Caco-2 (cell line): ENCODE results near the gene NCF4. TPM values are rescaled to one million over a fixed set of nuclear protein-coding genes. Genes with fewer than 3 reads are reported as not detected.

ENCODE experiments used
- BruUV-seq: library from RNA; stranded (reverse); fragments of 400-500 nt; replicated peaks from 2 replicates; lab custom pipeline; 2021; lab: Mats Ljungman, UMichigan
- CTCF ChIA-PET: fragments of 300-600 bp; sonication (Branson Sonifier 250); formaldehyde crosslinking; loops from one replicate; lab custom pipeline; 2022; ENCODE audit warnings: antibody characterized with exemption; lab: Charles Lee
- POLR2A ChIA-PET: fragments of 300-600 bp; sonication (Branson Sonifier 250); formaldehyde crosslinking; loops from one replicate; lab custom pipeline; 2022; ENCODE audit warnings: antibody characterized with exemption; lab: Charles Lee
- DNase-seq, 2 experiments: peaks; one replicate each; pipeline versions ENCODE4 v3.0.0 to v3.0.0-alpha.2; 2020 to 2022
- H3K27me3 ChIP-seq: replicated peaks from 2 replicates; pipeline ENCODE4 v1.6.0; 2011; ENCODE audit warnings: low read length; ENCODE audit not compliant: control insufficient read depth, insufficient read depth
- H3K36me3 ChIP-seq: 2 replicates; pipeline ENCODE4 v1.5.1; 2011; ENCODE audit warnings: low read length; ENCODE audit not compliant: control insufficient read depth, insufficient read depth
- H3K4me1 ChIP-seq: fragments of 250-450 bp; sonication (Bioruptor Pico); 2 replicates; pipeline ENCODE4 v1.5.1; 2020; ENCODE audit warnings: mild to moderate bottlenecking
- H3K4me3 ChIP-seq: 2 replicates; pipeline ENCODE4 v1.5.1; 2011; ENCODE audit warnings: low read depth, mild to moderate bottlenecking, control low read depth, low read length
- H3K9me3 ChIP-seq: fragments of 250-450 bp; sonication (Bioruptor Pico); 2 replicates; pipeline ENCODE4 v1.5.1; 2020; ENCODE audit warnings: mild to moderate bottlenecking, moderate library complexity
- H3K27ac Mint-ChIP-seq: one replicate; pipeline ENCODE4 v1.8.0; 2022; ENCODE audit warnings: mixed read lengths; ENCODE audit not compliant: unreplicated experiment
- H3K27me3 Mint-ChIP-seq: one replicate; pipeline ENCODE4 v1.8.0; 2022; ENCODE audit warnings: mixed read lengths; ENCODE audit not compliant: insufficient read depth, unreplicated experiment
- H3K36me3 Mint-ChIP-seq: one replicate; pipeline ENCODE4 v1.8.0; 2022; ENCODE audit warnings: mild to moderate bottlenecking, mixed read lengths; ENCODE audit not compliant: insufficient read depth, unreplicated experiment
- H3K4me1 Mint-ChIP-seq: one replicate; pipeline ENCODE4 v1.8.0; 2022; ENCODE audit warnings: low read depth, mixed read lengths; ENCODE audit not compliant: unreplicated experiment
- H3K4me3 Mint-ChIP-seq: one replicate; pipeline ENCODE4 v1.8.0; 2022; ENCODE audit warnings: mild to moderate bottlenecking, moderate library complexity, mixed read lengths; ENCODE audit not compliant: unreplicated experiment
- H3K9me3 Mint-ChIP-seq: one replicate; pipeline ENCODE4 v1.8.0; 2022; ENCODE audit warnings: mixed read lengths; ENCODE audit not compliant: unreplicated experiment
- intact Hi-C: fragments of 100-400 bp; cut with micrococcal nuclease; formaldehyde crosslinking; loops from one replicate; pipeline ENCODE4 v1.10.0; 2022; ENCODE audit not compliant: unreplicated experiment
- total RNA-seq: library from RNA; stranded (reverse); gene quantifications from 2 replicates; pipeline ENCODE4 v1.2.3, GENCODE V29; 2022
- TF ChIP-seq, protein P1 (sequence below), 2 experiments: fragments of 200-600 bp in 1 of 2; IDR thresholded peaks; 1 replicate in 1 of 2; 2 replicates in 1 of 2; pipeline versions ENCODE4 v1.5.1 to v1.8.0; 2011 to 2022; ENCODE audit warnings: antibody characterized with exemption in 1 of 2, control low read depth in 1 of 2, inconsistent platforms in 1 of 2, low read depth in 1 of 2, low read length in 1 of 2, mild to moderate bottlenecking in 1 of 2, moderate library complexity in 1 of 2; ENCODE audit not compliant: insufficient read depth in 1 of 2, severe bottlenecking in 1 of 2, unreplicated experiment in 1 of 2

The NCF4 gene
- total RNA-seq, 1 experiment from 2014 or later, result not detected

DNA sequence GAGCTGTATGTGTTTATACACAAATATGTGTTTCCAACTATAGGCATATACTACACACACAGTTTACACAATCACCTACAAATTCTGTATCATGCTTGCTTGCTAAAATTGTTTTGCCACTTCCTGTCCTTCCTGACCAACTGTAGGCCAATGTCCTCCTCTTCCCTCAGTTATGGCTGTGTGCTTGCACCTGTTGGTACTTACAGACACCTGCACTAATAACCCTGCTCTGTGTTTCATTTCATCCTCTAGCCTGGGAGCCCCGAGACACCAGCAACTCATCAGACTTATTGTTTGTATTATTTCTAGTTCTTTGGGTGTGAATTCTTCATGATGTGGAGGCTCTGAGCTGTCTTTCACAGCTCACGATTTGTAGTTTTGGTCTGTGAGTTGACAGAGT is 1.8 kb upstream of the NCF4 start:
- Histone ChIP-seq H3K9me3 (no peaks in the 10 kb centered on the region), H3K4me1 (no peaks in the 10 kb centered on the region), H3K27me3 (peaks cover 1% of the 10 kb centered on the region; the same call in 1 of the 2 replicates), H3K4me3 (no peak overlapping the region), H3K36me3 (no peaks in the 10 kb centered on the region)
- no peak for DNase-seq
- TF ChIP-seq, protein P1, sequence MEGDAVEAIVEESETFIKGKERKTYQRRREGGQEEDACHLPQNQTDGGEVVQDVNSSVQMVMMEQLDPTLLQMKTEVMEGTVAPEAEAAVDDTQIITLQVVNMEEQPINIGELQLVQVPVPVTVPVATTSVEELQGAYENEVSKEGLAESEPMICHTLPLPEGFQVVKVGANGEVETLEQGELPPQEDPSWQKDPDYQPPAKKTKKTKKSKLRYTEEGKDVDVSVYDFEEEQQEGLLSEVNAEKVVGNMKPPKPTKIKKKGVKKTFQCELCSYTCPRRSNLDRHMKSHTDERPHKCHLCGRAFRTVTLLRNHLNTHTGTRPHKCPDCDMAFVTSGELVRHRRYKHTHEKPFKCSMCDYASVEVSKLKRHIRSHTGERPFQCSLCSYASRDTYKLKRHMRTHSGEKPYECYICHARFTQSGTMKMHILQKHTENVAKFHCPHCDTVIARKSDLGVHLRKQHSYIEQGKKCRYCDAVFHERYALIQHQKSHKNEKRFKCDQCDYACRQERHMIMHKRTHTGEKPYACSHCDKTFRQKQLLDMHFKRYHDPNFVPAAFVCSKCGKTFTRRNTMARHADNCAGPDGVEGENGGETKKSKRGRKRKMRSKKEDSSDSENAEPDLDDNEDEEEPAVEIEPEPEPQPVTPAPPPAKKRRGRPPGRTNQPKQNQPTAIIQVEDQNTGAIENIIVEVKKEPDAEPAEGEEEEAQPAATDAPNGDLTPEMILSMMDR (IDR thresholded peaks at IDR 0.05; ENCODE audit: insufficient read depth in 1 of 2, low read depth in 1 of 2, low read length in 1 of 2, severe bottlenecking in 1 of 2, unreplicated experiment in 1 of 2), result no peak
- H3K9me3 Mint-ChIP-seq, result no peaks in the 10 kb centered on the region
- H3K4me3 Mint-ChIP-seq, result no peak overlapping the region
- peaks cover 6% of the 10 kb centered on the region for H3K27me3 Mint-ChIP-seq
- BruUV-seq, result no TSS peak
- H3K4me1 Mint-ChIP-seq, result peaks cover 6% of the 10 kb centered on the region
- H3K27ac Mint-ChIP-seq, result no peak overlapping the region
- intact Hi-C loops, result no loop called here
- CTCF ChIA-PET, result interaction anchor here (1.0 to 1.1 kb wide), 2 partner anchors 83 to 185 kb away, joined by 3 read pairs; no protein-coding TSS in a partner anchor
- POLR2A ChIA-PET, result no interaction called here
- no peaks in the 10 kb centered on the region for H3K36me3 Mint-ChIP-seq

DNA sequence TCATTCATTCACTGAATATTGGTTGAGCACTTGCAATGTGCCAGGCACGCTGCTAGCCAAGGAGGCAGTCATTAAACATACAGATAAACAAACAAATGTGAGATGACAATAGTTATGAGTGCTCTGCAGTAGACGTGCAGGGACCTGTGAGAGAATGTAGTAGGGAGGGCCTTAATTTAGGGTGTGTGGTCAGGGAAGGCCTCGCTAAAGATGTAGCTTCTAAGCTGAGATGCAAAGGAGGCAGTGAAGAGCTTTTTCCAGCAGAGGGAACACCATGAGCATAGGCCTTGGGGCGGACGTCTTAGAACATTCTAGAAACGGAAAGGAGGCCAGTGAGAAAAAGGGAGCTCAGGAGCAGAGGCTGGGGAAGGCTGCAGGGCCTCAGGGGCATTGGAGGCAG is 789 bp upstream of the NCF4 start:
- BruUV-seq, result no TSS peak
- Histone ChIP-seq H3K27me3 (peaks cover 1% of the 10 kb centered on the region; the same call in 1 of the 2 replicates), H3K36me3 (no peaks in the 10 kb centered on the region), H3K4me3 (no peak overlapping the region), H3K9me3 (no peaks in the 10 kb centered on the region), H3K4me1 (no peaks in the 10 kb centered on the region)
- H3K4me3 Mint-ChIP-seq, result no peak overlapping the region
- H3K27me3 Mint-ChIP-seq, result peaks cover 10% of the 10 kb centered on the region
- DNase-seq, result no peak
- H3K36me3 Mint-ChIP-seq, result no peaks in the 10 kb centered on the region
- ChIA-PET POLR2A (no interaction called here), CTCF (interaction anchor here (1.0 to 1.1 kb wide), 2 partner anchors 118 to 184 kb away, joined by 3 read pairs; no protein-coding TSS in a partner anchor)
- H3K9me3 Mint-ChIP-seq, result no peaks in the 10 kb centered on the region
- TF ChIP-seq, protein P1 (IDR thresholded peaks at IDR 0.05; ENCODE audit: insufficient read depth in 1 of 2, low read depth in 1 of 2, low read length in 1 of 2, severe bottlenecking in 1 of 2, unreplicated experiment in 1 of 2), result no peak
- intact Hi-C loops, result loop anchor here (10.0 kb wide), 1 partner anchor 65 kb away; no protein-coding TSS in a partner anchor
- H3K27ac Mint-ChIP-seq, result no peak overlapping the region
- H3K4me1 Mint-ChIP-seq, result peaks cover 6% of the 10 kb centered on the region

DNA sequence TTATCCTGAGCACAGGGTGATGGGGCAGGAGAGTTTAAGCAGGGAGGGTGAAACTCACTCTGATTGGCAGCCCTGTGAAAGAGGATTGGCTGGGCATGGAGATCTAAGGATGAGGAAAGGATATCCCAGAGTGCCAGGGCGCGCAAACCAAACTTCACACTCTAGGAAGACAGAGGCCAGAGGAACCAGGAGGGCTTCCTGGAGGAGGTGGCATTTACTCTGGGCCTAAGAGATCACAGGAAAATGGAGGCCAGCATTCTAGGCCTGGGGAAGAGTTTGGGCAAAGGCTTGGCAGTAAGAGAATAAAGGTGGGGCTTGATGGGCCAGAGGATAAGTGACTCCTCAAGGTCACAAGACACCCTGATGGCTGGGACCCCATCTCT is 377 bp upstream of the NCF4 start:
- Mint-ChIP-seq H3K36me3 (no peaks in the 10 kb centered on the region), H3K9me3 (no peaks in the 10 kb centered on the region), H3K27ac (no peak overlapping the region), H3K4me3 (no peak overlapping the region), H3K4me1 (peaks cover 6% of the 10 kb centered on the region), H3K27me3 (peaks cover 10% of the 10 kb centered on the region)
- ChIA-PET CTCF (interaction anchor here (1.0 kb wide), 1 partner anchor 118 kb away, joined by 3 read pairs; no protein-coding TSS in a partner anchor), POLR2A (no interaction called here)
- Histone ChIP-seq H3K4me1 (no peaks in the 10 kb centered on the region), H3K36me3 (no peaks in the 10 kb centered on the region), H3K9me3 (no peaks in the 10 kb centered on the region), H3K27me3 (peaks cover 1% of the 10 kb centered on the region; the same call in 1 of the 2 replicates), H3K4me3 (no peak overlapping the region)
- TF ChIP-seq, protein P1 (IDR thresholded peaks at IDR 0.05; ENCODE audit: insufficient read depth in 1 of 2, low read depth in 1 of 2, low read length in 1 of 2, severe bottlenecking in 1 of 2, unreplicated experiment in 1 of 2), result no peak
- DNase-seq, result no peak
- intact Hi-C loops, result loop anchor here (10.0 kb wide), 1 partner anchor 64 kb away; no protein-coding TSS in a partner anchor
- BruUV-seq, result no TSS peak
